GM12801 (cell line): ENCODE measurements around the gene SENP2.

Source experiments
- CTCF ChIP-seq: IDR thresholded peaks from one replicate; pipeline ENCODE4 v1.5.1; 2011; ENCODE audit warnings: control low read depth; ENCODE audit not compliant: insufficient read length; ENCODE audit errors: extremely low read depth

SENP2 gene

GRCh38 chr3:185595526-185595925, 9.4 kb downstream of the SENP2 start:
- TF ChIP-seq CTCF: no peak

- TF ChIP-seq CTCF: no peak
Observed at GRCh38 chr3:185605566-185605965, 19.5 kb downstream of the SENP2 start.

- no peak for TF ChIP-seq CTCF
Observed at GRCh38 chr3:185606196-185606595, 20.1 kb downstream of the SENP2 start.

- TF ChIP-seq CTCF: no peak
Observed at GRCh38 chr3:185613016-185613415, 26.9 kb downstream of the SENP2 start.

GRCh38 chr3:185623939-185624665, 38.0 kb downstream of the SENP2 start:
- no peak for TF ChIP-seq CTCF

GRCh38 chr3:185625784-185626183, 39.7 kb downstream of the SENP2 start:
- no peak for TF ChIP-seq CTCF

GRCh38 chr3:185629554-185630181, 43.6 kb downstream of the SENP2 start:
- no peak for TF ChIP-seq CTCF
